Measurements from ENCODE around the gene PRSS35.

- TF ChIP-seq POLR2A (IDR thresholded peaks at IDR 0.05) (no peak), POLR2AphosphoS5 (IDR thresholded peaks at IDR 0.05) (no peak), CTCF (IDR thresholded peaks at IDR 0.05) (no peak), EP300 (IDR thresholded peaks at IDR 0.05) (no peak)
Observed at GRCh38 chr6:83464381-83465140, 47.8 kb upstream of the PRSS35 start.
